Gastroesophageal sphincter (tissue), 4 donors: ENCODE results near the gene LELP1. TPM values are rescaled to one million over a fixed set of nuclear protein-coding genes. Genes with fewer than 3 reads are reported as not detected.
"Not testable (repeated sequence)": the region's sequence is repeated elsewhere in the genome, so short reads cannot be mapped to it uniquely, and the experiment has no call there.

Experiments used
- ATAC-seq: fragments of 150-250 bp; one replicate; pipeline ENCODE4 v1.9.1; 2016; ENCODE audit warnings: mild to moderate bottlenecking, moderate library complexity
- H3K27ac ChIP-seq, 4 donors: fragments of 200-600 bp; sonication (generic) in 3 of 4; 1 replicate in 3 of 4; 2 replicates in 1 of 4; pipeline ENCODE4 v1.5.1; 2016 to 2019
- H3K27me3 ChIP-seq: fragments of 200-600 bp; sonication (generic); one replicate; pipeline ENCODE4 v1.5.1; 2019
- H3K36me3 ChIP-seq, 2 donors: fragments of 200-600 bp; sonication (generic); one replicate each; pipeline ENCODE4 v1.5.1; 2019; ENCODE audit warnings: control low read depth in 1 of 2
- H3K4me1 ChIP-seq, 3 donors: fragments of 200-600 bp; sonication (generic); 1 replicate in 2 of 3; 2 replicates in 1 of 3; pipeline ENCODE4 v1.5.1; 2016 to 2019; ENCODE audit warnings: control low read depth in 2 of 3
- H3K4me3 ChIP-seq, 2 donors: fragments of 200-600 bp; sonication (generic); one replicate each; pipeline ENCODE4 v1.5.1; 2019; ENCODE audit warnings: mild to moderate bottlenecking in 1 of 2, moderate library complexity in 1 of 2
- H3K9me3 ChIP-seq, 3 donors: fragments of 200-600 bp; sonication (generic); one replicate each; pipeline ENCODE4 v1.5.1; 2017 to 2019; ENCODE audit warnings: control low read depth in 2 of 3
- EP300 ChIP-seq: sonication (generic); formaldehyde crosslinking; IDR thresholded peaks from one replicate; pipeline ENCODE4 v1.6.1; 2017; ENCODE audit warnings: antibody characterized with exemption, mild to moderate bottlenecking
- POLR2A ChIP-seq, 2 donors: fragments of 450-650 bp; IDR thresholded peaks; one replicate each; pipeline ENCODE4 v1.6.1; 2017; ENCODE audit warnings: antibody characterized with exemption in 2 of 2, mild to moderate bottlenecking in 2 of 2, moderate library complexity in 1 of 2
- POLR2AphosphoS5 ChIP-seq: sonication (generic); formaldehyde crosslinking; IDR thresholded peaks from one replicate; pipeline ENCODE4 v1.6.1; 2017; ENCODE audit warnings: antibody characterized with exemption
- WGBS, 2 donors: methylation state at CpG; one replicate each; pipeline ENCODE4 v1.1.5; 2018; ENCODE audit warnings: low coverage in 1 of 2; 5-methylcytosine and 5-hydroxymethylcytosine counted together
- total RNA-seq, 4 donors: library from RNA; depleted of rRNA; stranded (reverse); fragments of >200 nt; gene quantifications; one replicate each; pipeline ENCODE4 v1.1.0, GENCODE V29; 2016
- TF ChIP-seq, protein P1 (sequence below), 4 experiments: fragments of 200-600 bp in 2 of 4; fragments of 450-650 bp in 2 of 4; sonication (generic) in 1 of 4; IDR thresholded peaks; one replicate each; pipeline ENCODE4 v1.5.1; 2017 to 2019; ENCODE audit warnings: antibody characterized with exemption in 4 of 4, mild to moderate bottlenecking in 2 of 4, moderate library complexity in 2 of 4

Gene LELP1
- total RNA-seq, 4 donors from 2014 or later: not detected

DNA sequence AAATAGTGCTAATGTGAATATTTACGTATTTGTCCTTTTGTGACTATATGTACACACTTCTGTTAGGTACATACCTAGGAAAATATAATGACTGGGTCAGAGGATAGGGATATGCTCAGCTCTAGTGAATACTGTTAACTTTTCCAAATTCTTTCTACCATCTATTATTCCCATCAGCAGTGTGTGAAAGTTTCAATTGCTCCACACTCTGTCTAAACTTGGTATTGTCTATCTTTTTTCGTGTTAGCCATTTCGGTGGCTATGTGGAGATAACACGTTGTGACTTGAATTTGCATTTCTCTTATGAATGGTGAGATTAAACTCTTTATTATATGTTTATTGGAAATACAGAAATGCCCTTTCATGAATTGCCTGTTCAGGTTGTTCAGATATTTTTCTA, 22.7 kb upstream of the LELP1 start:
- no peak overlapping the region for H3K27ac ChIP-seq
- peaks cover 0 to 28% (median 0%) of the 10 kb centered on the region in 3 donors for H3K9me3 ChIP-seq
- no peaks in the 10 kb centered on the region for H3K4me1 ChIP-seq
- H3K4me3 ChIP-seq: no peak overlapping the region
- 78 to 80% methylated on average over 4 of the region's 4 CpGs for WGBS, 2 donors
- no peak for ATAC-seq
- H3K36me3 ChIP-seq: no peaks in the 10 kb centered on the region
- H3K27me3 ChIP-seq: no peaks in the 10 kb centered on the region
- TF ChIP-seq POLR2A (IDR thresholded peaks at IDR 0.05) (no peak), EP300 (no peak), POLR2AphosphoS5 (no peak)
- TF ChIP-seq, protein P1, sequence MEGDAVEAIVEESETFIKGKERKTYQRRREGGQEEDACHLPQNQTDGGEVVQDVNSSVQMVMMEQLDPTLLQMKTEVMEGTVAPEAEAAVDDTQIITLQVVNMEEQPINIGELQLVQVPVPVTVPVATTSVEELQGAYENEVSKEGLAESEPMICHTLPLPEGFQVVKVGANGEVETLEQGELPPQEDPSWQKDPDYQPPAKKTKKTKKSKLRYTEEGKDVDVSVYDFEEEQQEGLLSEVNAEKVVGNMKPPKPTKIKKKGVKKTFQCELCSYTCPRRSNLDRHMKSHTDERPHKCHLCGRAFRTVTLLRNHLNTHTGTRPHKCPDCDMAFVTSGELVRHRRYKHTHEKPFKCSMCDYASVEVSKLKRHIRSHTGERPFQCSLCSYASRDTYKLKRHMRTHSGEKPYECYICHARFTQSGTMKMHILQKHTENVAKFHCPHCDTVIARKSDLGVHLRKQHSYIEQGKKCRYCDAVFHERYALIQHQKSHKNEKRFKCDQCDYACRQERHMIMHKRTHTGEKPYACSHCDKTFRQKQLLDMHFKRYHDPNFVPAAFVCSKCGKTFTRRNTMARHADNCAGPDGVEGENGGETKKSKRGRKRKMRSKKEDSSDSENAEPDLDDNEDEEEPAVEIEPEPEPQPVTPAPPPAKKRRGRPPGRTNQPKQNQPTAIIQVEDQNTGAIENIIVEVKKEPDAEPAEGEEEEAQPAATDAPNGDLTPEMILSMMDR (IDR thresholded peaks at IDR 0.05): no peak

DNA sequence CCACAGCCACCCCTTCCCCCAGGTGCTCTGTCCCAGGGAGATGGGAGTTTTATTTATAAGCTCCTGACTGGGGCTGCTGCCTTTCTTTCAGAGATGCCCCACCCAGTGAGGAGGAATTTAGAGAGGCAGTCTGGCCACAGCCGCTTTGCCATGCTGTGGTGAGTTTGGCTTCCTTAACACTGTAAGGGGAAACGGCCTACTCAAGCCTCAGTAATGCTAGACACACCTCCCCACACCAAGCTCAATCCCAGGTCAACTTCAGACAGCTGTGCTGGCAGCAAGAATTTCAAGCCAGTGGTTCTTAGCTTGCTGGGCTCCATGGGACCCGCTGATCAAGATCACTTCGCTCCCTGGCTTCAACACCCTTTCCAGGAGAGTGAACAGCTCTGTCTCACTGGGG, 14.9 kb upstream of the LELP1 start:
- H3K27me3 ChIP-seq, H3K4me3 ChIP-seq, ATAC-seq, H3K4me1 ChIP-seq, H3K36me3 ChIP-seq, H3K27ac ChIP-seq: not testable (repeated sequence)
- WGBS, 2 donors: 80% methylated on average over 1 of the region's 4 CpGs; no CpG with 5 or more reads in 1 of the 2 donors
- peaks cover 0 to 40% (median 0%) of the 10 kb centered on the region in 3 donors for H3K9me3 ChIP-seq

DNA sequence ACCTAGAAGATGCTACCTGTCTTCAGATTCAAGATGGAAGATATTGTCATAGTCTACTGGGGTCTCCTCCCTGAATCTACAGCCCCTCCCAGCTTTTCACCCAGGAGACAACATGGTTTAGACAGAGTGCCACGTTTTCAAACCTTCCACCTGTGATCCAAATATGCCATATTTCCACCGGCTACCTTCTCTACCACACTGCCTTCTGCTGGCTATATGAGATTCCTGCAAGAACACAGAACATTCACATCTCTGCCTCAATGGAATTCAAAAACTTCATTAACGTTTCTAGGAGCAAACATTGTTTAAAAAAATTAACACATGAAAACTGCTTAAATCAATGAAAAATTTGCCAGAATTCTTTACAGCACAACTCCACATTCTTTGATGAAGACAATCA, 12.9 kb upstream of the LELP1 start:
- 11 to 19% methylated on average over 3 of the region's 3 CpGs for WGBS, 2 donors
- no peaks in the 10 kb centered on the region for H3K36me3 ChIP-seq
- ATAC-seq: no peak
- H3K27me3 ChIP-seq: no peaks in the 10 kb centered on the region
- no peak for TF ChIP-seq POLR2AphosphoS5
- H3K4me3 ChIP-seq: no peak overlapping the region
- no peak overlapping the region for H3K27ac ChIP-seq
- H3K4me1 ChIP-seq: no peaks in the 10 kb centered on the region
- peaks cover 0 to 25% (median 0%) of the 10 kb centered on the region in 3 donors for H3K9me3 ChIP-seq

DNA sequence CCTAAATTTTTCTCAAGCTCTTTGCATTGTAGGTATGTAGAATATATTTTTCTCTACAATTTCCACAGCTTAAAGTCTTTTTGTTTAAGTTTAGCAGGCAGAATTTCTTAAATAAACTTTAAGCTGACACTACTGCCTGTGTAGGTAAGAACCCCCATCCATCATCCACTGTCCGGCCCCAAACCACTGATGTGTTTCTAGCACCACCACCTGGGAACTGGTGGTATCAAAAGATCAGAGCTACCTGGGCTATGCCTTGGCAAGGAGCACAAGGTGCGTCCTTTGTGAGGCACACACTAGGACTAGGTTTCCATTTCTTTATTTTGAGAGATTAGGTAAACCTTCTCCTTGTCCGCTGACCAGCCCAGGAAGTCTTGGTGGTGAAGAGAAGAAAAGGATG, 10.5 kb upstream of the LELP1 start:
- H3K9me3 ChIP-seq: peaks cover 0 to 10% (median 0%) of the 10 kb centered on the region in 3 donors
- TF ChIP-seq EP300: no peak
- TF ChIP-seq POLR2A (IDR thresholded peaks at IDR 0.05): no peak
- no peak for TF ChIP-seq POLR2AphosphoS5
- TF ChIP-seq, protein P1 (IDR thresholded peaks at IDR 0.05): no peak
- no peak overlapping the region for H3K27ac ChIP-seq
- no peaks in the 10 kb centered on the region for H3K27me3 ChIP-seq
- WGBS, 2 donors: 13 to 61% methylated on average over 2 to 3 of the region's 3 CpGs
- H3K4me1 ChIP-seq: no peaks in the 10 kb centered on the region
- ATAC-seq: no peak
- H3K4me3 ChIP-seq: no peak overlapping the region
- H3K36me3 ChIP-seq: no peaks in the 10 kb centered on the region

GRCh38 chr1:153194331-153195050, 8.7 kb upstream of the LELP1 start:
- no peak for ATAC-seq
- Histone ChIP-seq H3K4me3 (no peak overlapping the region), H3K27ac (no peak overlapping the region), H3K9me3 (no peaks in the 10 kb centered on the region), H3K27me3 (no peaks in the 10 kb centered on the region), H3K4me1 (no peaks in the 10 kb centered on the region), H3K36me3 (no peaks in the 10 kb centered on the region)
- no peak for TF ChIP-seq POLR2AphosphoS5
- no peak for TF ChIP-seq POLR2A (IDR thresholded peaks at IDR 0.05)
- TF ChIP-seq, protein P1 (IDR thresholded peaks at IDR 0.05): no peak
- TF ChIP-seq EP300: no peak
- WGBS, 2 donors: 20 to 55% methylated on average over 1 to 3 of the region's 3 CpGs

- Histone ChIP-seq H3K27ac (no peak overlapping the region), H3K4me3 (no peak overlapping the region), H3K27me3 (no peaks in the 10 kb centered on the region), H3K4me1 (no peaks in the 10 kb centered on the region), H3K36me3 (no peaks in the 10 kb centered on the region), H3K9me3 (no peaks in the 10 kb centered on the region)
- ATAC-seq: no peak
- WGBS, 2 donors: 81 to 83% methylated on average over 3 to 4 of the region's 4 CpGs
- no peak for TF ChIP-seq POLR2AphosphoS5
- TF ChIP-seq POLR2A (IDR thresholded peaks at IDR 0.05): no peak
- TF ChIP-seq, protein P1 (IDR thresholded peaks at IDR 0.05): no peak
- no peak for TF ChIP-seq EP300
These were observed 8.0 kb upstream of the LELP1 start for GRCh38 chr1:153195216-153195615.
